Liver (tissue), 3 donors: ENCODE data around the gene LPCAT1.

Source experiments
- GABPA ChIP-seq, 2 donors: IDR thresholded peaks in 1 of 2; conservative IDR thresholded peaks in 1 of 2; 2 replicates each; pipeline ENCODE4 v1.6.1; 2016; ENCODE audit warnings: antibody characterized with exemption in 2 of 2, mild to moderate bottlenecking in 1 of 2, moderate library complexity in 1 of 2
- TF ChIP-seq, protein P1 (sequence below): fragments of 150-350 bp; IDR thresholded peaks from 2 replicates; pipeline ENCODE4 v1.5.1; 2017; ENCODE audit warnings: improper control_type of control experiment, low read depth, low read length; ENCODE audit not compliant: missing input control
- donor health status: healthy.
- donor health status: healthy.

DNA sequence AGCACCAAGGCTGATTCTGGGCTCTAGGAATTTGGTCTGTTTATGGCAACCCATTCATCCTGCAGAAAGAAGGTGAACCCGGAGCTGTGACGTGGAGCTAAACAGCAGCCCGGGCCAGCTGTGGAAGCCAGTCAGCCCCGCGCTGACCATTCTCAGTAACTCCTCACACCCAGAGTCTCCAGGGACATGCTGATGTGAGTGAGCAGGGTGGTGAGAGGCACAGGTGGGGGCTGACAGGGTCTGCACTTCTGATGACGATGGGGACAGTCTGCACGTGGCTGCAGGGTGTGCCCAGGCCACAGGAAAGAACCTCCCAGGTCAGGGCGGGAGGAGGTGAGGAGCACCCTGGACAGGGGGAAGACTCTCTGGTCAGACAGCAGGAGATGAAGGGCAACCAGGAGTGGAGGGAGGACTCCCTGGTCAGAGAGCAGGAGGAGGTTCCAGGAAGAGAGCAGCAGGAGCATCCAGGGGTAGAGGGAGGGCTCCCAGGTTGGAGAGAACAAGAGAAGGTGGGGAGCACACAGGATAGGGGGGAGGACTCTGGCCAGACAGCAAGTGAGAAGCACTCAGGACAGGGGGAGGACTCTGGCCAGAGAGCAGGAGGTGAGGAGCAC lies 52.4 kb downstream of the LPCAT1 start:
- TF ChIP-seq GABPA (IDR thresholded peaks at IDR 0.05 in 1 of 2, conservative IDR thresholded peaks at IDR 0.05 in 1 of 2), result no peak
- TF ChIP-seq, protein P1, sequence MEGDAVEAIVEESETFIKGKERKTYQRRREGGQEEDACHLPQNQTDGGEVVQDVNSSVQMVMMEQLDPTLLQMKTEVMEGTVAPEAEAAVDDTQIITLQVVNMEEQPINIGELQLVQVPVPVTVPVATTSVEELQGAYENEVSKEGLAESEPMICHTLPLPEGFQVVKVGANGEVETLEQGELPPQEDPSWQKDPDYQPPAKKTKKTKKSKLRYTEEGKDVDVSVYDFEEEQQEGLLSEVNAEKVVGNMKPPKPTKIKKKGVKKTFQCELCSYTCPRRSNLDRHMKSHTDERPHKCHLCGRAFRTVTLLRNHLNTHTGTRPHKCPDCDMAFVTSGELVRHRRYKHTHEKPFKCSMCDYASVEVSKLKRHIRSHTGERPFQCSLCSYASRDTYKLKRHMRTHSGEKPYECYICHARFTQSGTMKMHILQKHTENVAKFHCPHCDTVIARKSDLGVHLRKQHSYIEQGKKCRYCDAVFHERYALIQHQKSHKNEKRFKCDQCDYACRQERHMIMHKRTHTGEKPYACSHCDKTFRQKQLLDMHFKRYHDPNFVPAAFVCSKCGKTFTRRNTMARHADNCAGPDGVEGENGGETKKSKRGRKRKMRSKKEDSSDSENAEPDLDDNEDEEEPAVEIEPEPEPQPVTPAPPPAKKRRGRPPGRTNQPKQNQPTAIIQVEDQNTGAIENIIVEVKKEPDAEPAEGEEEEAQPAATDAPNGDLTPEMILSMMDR, result no peak
